GM19240 (cell line): ENCODE data around the gene CFAP46.

Experiments used
- DNase-seq: peaks from one replicate; pipeline ENCODE4 v3.0.0; 2011; ENCODE audit warnings: low spot score; ENCODE audit not compliant: insufficient read length

The CFAP46 gene

GRCh38 chr10:132865851-132866600, 76.3 kb downstream of the CFAP46 start:
- no peak for DNase-seq

GRCh38 chr10:132865171-132865631, 77.2 kb downstream of the CFAP46 start:
- DNase-seq, result no peak

GRCh38 chr10:132862485-132863420, 79.6 kb downstream of the CFAP46 start:
- no peak for DNase-seq

GRCh38 chr10:132861884-132862461, 80.4 kb downstream of the CFAP46 start:
- no peak for DNase-seq

GRCh38 chr10:132861116-132861691, 81.2 kb downstream of the CFAP46 start:
- DNase-seq, result no peak

GRCh38 chr10:132860532-132860931, 81.8 kb downstream of the CFAP46 start:
- no peak for DNase-seq

GRCh38 chr10:132859084-132859855, 83.1 kb downstream of the CFAP46 start:
- DNase-seq, result no peak

- no peak for DNase-seq
These were observed 84.0 kb downstream of the CFAP46 start for GRCh38 chr10:132858121-132859081.

- DNase-seq, result no peak
These were observed 85.4 kb downstream of the CFAP46 start for GRCh38 chr10:132856869-132857524.

- DNase-seq, result no peak
These were observed 86.5 kb downstream of the CFAP46 start for GRCh38 chr10:132855889-132856288.

- DNase-seq, result no peak
These were observed 90.9 kb downstream of the CFAP46 start for GRCh38 chr10:132851451-132851850.

GRCh38 chr10:132850896-132851295, 91.5 kb downstream of the CFAP46 start:
- DNase-seq, result no peak

GRCh38 chr10:132850246-132850645, 92.1 kb downstream of the CFAP46 start:
- no peak for DNase-seq

GRCh38 chr10:132849546-132850031, 92.8 kb downstream of the CFAP46 start:
- no peak for DNase-seq

- no peak for DNase-seq
These were observed 93.3 kb downstream of the CFAP46 start for GRCh38 chr10:132848951-132849545.

- DNase-seq, result no peak
These were observed 94.1 kb downstream of the CFAP46 start for GRCh38 chr10:132848291-132848701.

GRCh38 chr10:132847856-132848255, 94.5 kb downstream of the CFAP46 start:
- DNase-seq, result no peak

- DNase-seq, result no peak
These were observed 95.0 kb downstream of the CFAP46 start for GRCh38 chr10:132847416-132847777.
